CD4-positive, alpha-beta T cell treated with Interleukin-1 beta for 1 hour (primary cell): ENCODE measurements around the gene ZXDC.

Source experiments
- DNase-seq, 2 donors: peaks; one replicate each; pipeline ENCODE4 v3.0.0-alpha.2; 2020 to 2022

The ZXDC gene

DNA sequence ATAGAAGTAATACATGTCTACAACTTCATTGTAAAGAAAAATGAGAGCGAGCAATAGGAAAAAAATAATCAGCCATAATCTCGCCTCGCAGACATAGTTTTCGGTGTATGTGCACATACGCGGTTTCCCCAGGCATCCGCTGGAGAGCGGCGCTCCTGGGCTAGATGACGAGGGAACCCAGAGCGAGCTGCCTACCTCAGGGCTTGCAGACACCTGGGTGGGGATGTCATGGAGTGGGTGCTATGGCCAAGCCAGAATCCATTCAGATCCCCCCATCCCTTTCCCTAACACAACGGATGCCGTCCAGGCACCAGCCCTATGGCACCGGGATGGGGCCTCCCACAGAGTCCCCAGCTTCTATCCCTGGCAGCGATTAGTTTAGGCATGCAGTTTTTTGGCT, 85.5 kb downstream of the ZXDC start:
- no peak for DNase-seq

DNA sequence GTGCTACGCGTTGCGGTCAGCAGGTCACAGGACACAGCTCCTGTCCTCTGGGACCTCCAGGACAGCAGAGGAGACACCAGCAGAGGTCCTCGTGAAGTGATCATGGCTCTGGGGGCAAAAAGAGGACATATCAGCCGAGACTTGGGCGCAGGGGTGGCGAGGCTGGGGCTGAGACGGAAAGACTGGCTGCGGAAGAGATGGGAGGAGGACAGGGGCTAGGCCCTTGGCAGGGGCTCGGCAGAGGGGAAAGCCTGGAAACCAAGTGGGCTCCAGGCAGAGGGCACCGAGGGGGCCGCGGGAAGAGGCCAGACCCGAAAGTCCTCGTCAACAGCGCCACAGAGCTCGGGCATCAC, 85.9 kb downstream of the ZXDC start:
- DNase-seq, result no peak

- peak; percentile 24 to 75 for DNase-seq
These were observed 86.4 kb downstream of the ZXDC start for GRCh38 chr3:126389112-126389793.
